ENCODE measurements around the gene SDHB. TPM values are rescaled to one million over a fixed set of nuclear protein-coding genes. Genes with fewer than 3 reads are reported as not detected.
A peak's percentile ranks its signal among the peaks of the same experiment; 100 is the strongest.

SDHB gene
- total and polyA plus RNA-seq, 10 of the 15 experiments (the other 5 are each of a cell fraction or from before 2014, with no cell fraction given) = 101 to 319 (median 188) TPM

DNA sequence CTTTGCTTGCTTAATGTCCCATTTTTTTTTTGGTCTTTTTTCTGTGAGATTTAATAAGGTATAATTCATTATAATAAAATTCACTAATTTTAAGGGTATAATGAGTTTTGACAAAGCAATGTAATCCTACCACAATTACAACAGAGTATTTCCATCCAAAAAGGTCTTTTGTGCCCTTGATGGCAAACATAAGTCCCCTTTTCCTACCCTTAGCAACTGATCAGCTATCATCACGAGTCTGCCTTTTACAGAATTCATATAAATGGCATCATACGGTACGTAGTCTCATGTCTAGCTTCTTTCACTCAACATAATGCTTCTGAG is 7.5 kb downstream of the SDHB start:
- H4K20me1 ChIP-seq (ENCODE audit: control insufficient read depth, insufficient read depth) = no peaks in the 10 kb centered on the region
- H3K79me2 ChIP-seq (ENCODE audit: control insufficient read depth, insufficient read depth, low read length) = peaks cover 12% of the 10 kb centered on the region
- peaks cover 2 to 18% of the 10 kb centered on the region in 2 experiments; a peak in 3 of 4 replicates for H3K36me3 ChIP-seq (ENCODE audit: control insufficient read depth in 2 of 2, insufficient read depth in 2 of 2, low read length in 1 of 2)
- H3K9me3 ChIP-seq (replicated peaks; ENCODE audit: control insufficient read depth, insufficient read depth, low read length) = no peaks in the 10 kb centered on the region
- 56% methylated on average over 3 of the region's 3 CpGs for WGBS (ENCODE audit: insufficient coverage, insufficient replicate concordance, low lambda C conversion rate, missing lambda C conversion rate)
- no peak overlapping the region for H3K4me3 ChIP-seq
- H3K27ac ChIP-seq (ENCODE audit: control insufficient read depth, insufficient read depth) = no peak overlapping the region
- ATAC-seq (no peak), FAIRE-seq (no peak), DNase-seq (ENCODE audit: low read depth, low spot score) (no peak)
- H3K4me1 ChIP-seq (ENCODE audit: control insufficient read depth, insufficient read depth, low read length) = peaks cover 3% of the 10 kb centered on the region; the same call in 1 of the 2 replicates
- RAD21 ChIA-PET (ENCODE audit: unreplicated experiment) = interaction anchor here (0.9 to 2.2 kb wide), 10 partner anchors 11 to 425 kb away, joined by 3 to 8 read pairs (median 3); no protein-coding TSS in a partner anchor
- H3K4me2 ChIP-seq (ENCODE audit: control insufficient read depth, insufficient read depth) = no peak overlapping the region
- BruUV-seq (replicated peaks) = no TSS peak
- SMC1A ChIA-PET (ENCODE audit: uncharacterized antibody, unreplicated experiment) = interaction anchor here (0.8 to 2.0 kb wide), 12 partner anchors 21 to 199 kb away, joined by 3 to 9 read pairs (median 5); partner anchors contain the start of gene PADI2
- no peak for TF ChIP-seq SMARCA5 (IDR thresholded peaks at IDR 0.05)
- no peak for TF ChIP-seq HCFC1 (IDR thresholded peaks at IDR 0.05; ENCODE audit: low read length)
- H3K27me3 ChIP-seq (replicated peaks in 1 of 2; ENCODE audit: control insufficient read depth in 2 of 2, insufficient read depth in 2 of 2, low read length in 1 of 2) = no peaks in the 10 kb centered on the region
- CTCF ChIA-PET = interaction anchor here (0.7 to 5.6 kb wide), 29 partner anchors 10 to 437 kb away, joined by 3 to 50 read pairs (median 5); no protein-coding TSS in a partner anchor
- intact Hi-C loops (cut with micrococcal nuclease; ENCODE audit: unreplicated experiment) = loop anchor here (1.0 to 5.0 kb wide), 3 partner anchors 95 to 424 kb away; no protein-coding TSS in a partner anchor
- POLR2A ChIA-PET = no interaction called here
- no peak overlapping the region for H2AFZ ChIP-seq (ENCODE audit: control insufficient read depth, low read depth, low read length)
- in situ Hi-C loops (cut with MboI) = loop anchor here (5.0 kb wide), 2 partner anchors 89 to 419 kb away; no protein-coding TSS in a partner anchor
- no peak overlapping the region for H3K9ac ChIP-seq (ENCODE audit: control insufficient read depth, insufficient read depth, low read length)

DNA sequence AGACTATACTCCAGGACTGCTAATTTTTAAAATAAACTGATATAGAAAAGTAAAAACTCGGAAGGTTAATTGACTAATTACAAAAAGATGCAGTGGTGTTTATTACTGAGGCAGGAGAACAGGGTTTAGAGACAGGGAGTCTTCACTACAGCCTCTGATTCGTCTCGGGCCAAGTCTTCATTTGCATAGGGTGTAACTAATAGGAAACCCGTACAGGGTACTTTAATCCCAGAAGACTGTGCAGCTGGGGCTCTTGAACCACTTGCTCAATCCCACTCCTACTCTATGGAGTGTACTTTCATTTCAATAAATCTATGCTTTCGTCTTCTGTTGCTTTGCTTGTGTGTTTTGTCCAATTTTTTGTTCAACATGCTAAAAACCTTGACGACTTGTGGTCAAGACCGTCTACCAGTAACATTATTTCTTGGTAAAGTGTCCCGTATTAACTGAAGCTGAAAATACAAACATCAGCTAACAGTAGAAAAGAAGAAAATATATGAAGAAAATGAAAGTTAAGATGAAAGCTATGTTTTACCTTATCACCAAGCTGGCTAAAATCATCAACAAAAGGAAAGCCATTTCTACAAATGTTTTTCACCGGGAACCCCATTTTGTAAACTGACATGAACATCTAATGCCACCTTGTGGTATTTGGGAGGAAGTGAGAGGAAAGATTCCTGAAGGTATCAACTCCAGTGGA is 8.0 kb downstream of the SDHB start:
- Histone ChIP-seq H2AFZ (ENCODE audit: control insufficient read depth, low read depth, low read length) (peak overlapping the region; percentile 15; the same call in 1 of the 2 replicates), H3K27ac (ENCODE audit: control insufficient read depth, insufficient read depth) (no peak overlapping the region), H3K9ac (ENCODE audit: control insufficient read depth, insufficient read depth, low read length) (no peak overlapping the region), H3K27me3 (replicated peaks in 1 of 2; ENCODE audit: control insufficient read depth in 2 of 2, insufficient read depth in 2 of 2, low read length in 1 of 2) (no peaks in the 10 kb centered on the region), H3K36me3 (ENCODE audit: control insufficient read depth in 2 of 2, insufficient read depth in 2 of 2, low read length in 1 of 2) (peaks cover 2 to 18% of the 10 kb centered on the region in 2 experiments; a peak in 3 of 4 replicates), H3K4me1 (ENCODE audit: control insufficient read depth, insufficient read depth, low read length) (peaks cover 3% of the 10 kb centered on the region; the same call in 1 of the 2 replicates), H4K20me1 (ENCODE audit: control insufficient read depth, insufficient read depth) (no peaks in the 10 kb centered on the region), H3K4me2 (ENCODE audit: control insufficient read depth, insufficient read depth) (peak overlapping the region; percentile 64), H3K79me2 (ENCODE audit: control insufficient read depth, insufficient read depth, low read length) (peaks cover 8% of the 10 kb centered on the region), H3K4me3 (0 out of 2 replicates have a peak overlapping the region, but pooled peaks have one; percentile 40), H3K9me3 (replicated peaks; ENCODE audit: control insufficient read depth, insufficient read depth, low read length) (no peaks in the 10 kb centered on the region)
- FAIRE-seq (peak; percentile 69), DNase-seq (ENCODE audit: low read depth, low spot score) (no peak), ATAC-seq (peak; percentile 62)
- in situ Hi-C loops (cut with MboI) (loop anchor here (5.0 kb wide), 2 partner anchors 88 to 418 kb away; no protein-coding TSS in a partner anchor), intact Hi-C loops (cut with micrococcal nuclease; ENCODE audit: unreplicated experiment) (loop anchor here (1.0 to 5.0 kb wide), 3 partner anchors 94 to 423 kb away; no protein-coding TSS in a partner anchor)
- 11% methylated on average over 9 of the region's 9 CpGs for WGBS (ENCODE audit: insufficient coverage, insufficient replicate concordance, low lambda C conversion rate, missing lambda C conversion rate)
- SMC1A ChIA-PET (ENCODE audit: uncharacterized antibody, unreplicated experiment) = interaction anchor here (0.8 to 2.0 kb wide), 12 partner anchors 20 to 199 kb away, joined by 3 to 9 read pairs (median 5); partner anchors contain the start of gene PADI2
- RAD21 ChIA-PET (ENCODE audit: unreplicated experiment) = interaction anchor here (0.9 to 2.2 kb wide), 10 partner anchors 12 to 425 kb away, joined by 3 to 8 read pairs (median 3); no protein-coding TSS in a partner anchor
- BruUV-seq (replicated peaks) = no TSS peak
- CTCF ChIA-PET = interaction anchor here (0.7 to 5.6 kb wide), 30 partner anchors 9 to 437 kb away, joined by 3 to 50 read pairs (median 5); no protein-coding TSS in a partner anchor
- POLR2A ChIA-PET = no interaction called here
- TF ChIP-seq RAD21 (IDR thresholded peaks at IDR 0.05; ENCODE audit: insufficient read depth, low read depth, low read length) = peak; percentile 80
- no peak for TF ChIP-seq NFIC (IDR thresholded peaks at IDR 0.05; ENCODE audit: low read depth, low read length)
- no peak for TF ChIP-seq HCFC1 (IDR thresholded peaks at IDR 0.05; ENCODE audit: low read length)
- TF ChIP-seq ZBED1 (IDR thresholded peaks at IDR 0.05; ENCODE audit: borderline replicate concordance) = no peak
- TF ChIP-seq POLR2AphosphoS2 (IDR thresholded peaks at IDR 0.05; ENCODE audit: low read depth, low read length) = no peak
- TF ChIP-seq CBFB (IDR thresholded peaks at IDR 0.05; ENCODE audit: low read depth) = no peak
- peak; percentile 46; the same call in 1 of the 2 replicates for TF ChIP-seq YY1 (IDR thresholded peaks at IDR 0.05; ENCODE audit: low read depth, low read length)
- no peak for TF ChIP-seq CEBPB (IDR thresholded peaks at IDR 0.05; ENCODE audit: borderline replicate concordance in 1 of 2, low read depth in 2 of 2, low read length in 2 of 2)
- TF ChIP-seq NR2C2 (IDR thresholded peaks at IDR 0.05; ENCODE audit: borderline replicate concordance, control insufficient read depth, insufficient read length, low read depth) = no peak
- no peak for TF ChIP-seq ZNF24 (IDR thresholded peaks at IDR 0.05)
- TF ChIP-seq RUNX3 (IDR thresholded peaks at IDR 0.05; ENCODE audit: low read length) = peak; percentile 15; the same call in 1 of the 2 replicates
- TF ChIP-seq HDAC6 (IDR thresholded peaks at IDR 0.05; ENCODE audit: unreplicated experiment) = no peak
- no peak for TF ChIP-seq NBN (IDR thresholded peaks at IDR 0.05)
- TF ChIP-seq SMC3 (IDR thresholded peaks at IDR 0.05; ENCODE audit: borderline replicate concordance, low read length) = peak; percentile 78; the same call in 1 of the 2 replicates

Measured in GM12878 (cell line).